Measurements from ENCODE around the gene EPN2. TPM values are rescaled to one million over a fixed set of nuclear protein-coding genes. Genes with fewer than 3 reads are reported as not detected.

EPN2 gene
- total and polyA plus RNA-seq, 3 donors from 2014 or later: 60.0 to 66.5 (median 61.1) TPM

- WGBS, 2 donors: 91 to 93% methylated on average over 9 of the region's 9 CpGs
- no peak for DNase-seq
- no peaks in the 10 kb centered on the region for H3K27me3 ChIP-seq
- intact Hi-C loops (cut with DNase I; ENCODE audit: low total_unique reads): no loop called here
- H3K27ac ChIP-seq: no peak overlapping the region
- no peaks in the 10 kb centered on the region for H3K9me3 ChIP-seq
- no peaks in the 10 kb centered on the region for H3K4me1 ChIP-seq
- no peak overlapping the region for H3K4me3 ChIP-seq
- no peaks in the 10 kb centered on the region for H3K36me3 ChIP-seq (ENCODE audit: low read depth, missing control alignments)
- TF ChIP-seq POLR2A (IDR thresholded peaks at IDR 0.05): no peak
- TF ChIP-seq, protein P1, sequence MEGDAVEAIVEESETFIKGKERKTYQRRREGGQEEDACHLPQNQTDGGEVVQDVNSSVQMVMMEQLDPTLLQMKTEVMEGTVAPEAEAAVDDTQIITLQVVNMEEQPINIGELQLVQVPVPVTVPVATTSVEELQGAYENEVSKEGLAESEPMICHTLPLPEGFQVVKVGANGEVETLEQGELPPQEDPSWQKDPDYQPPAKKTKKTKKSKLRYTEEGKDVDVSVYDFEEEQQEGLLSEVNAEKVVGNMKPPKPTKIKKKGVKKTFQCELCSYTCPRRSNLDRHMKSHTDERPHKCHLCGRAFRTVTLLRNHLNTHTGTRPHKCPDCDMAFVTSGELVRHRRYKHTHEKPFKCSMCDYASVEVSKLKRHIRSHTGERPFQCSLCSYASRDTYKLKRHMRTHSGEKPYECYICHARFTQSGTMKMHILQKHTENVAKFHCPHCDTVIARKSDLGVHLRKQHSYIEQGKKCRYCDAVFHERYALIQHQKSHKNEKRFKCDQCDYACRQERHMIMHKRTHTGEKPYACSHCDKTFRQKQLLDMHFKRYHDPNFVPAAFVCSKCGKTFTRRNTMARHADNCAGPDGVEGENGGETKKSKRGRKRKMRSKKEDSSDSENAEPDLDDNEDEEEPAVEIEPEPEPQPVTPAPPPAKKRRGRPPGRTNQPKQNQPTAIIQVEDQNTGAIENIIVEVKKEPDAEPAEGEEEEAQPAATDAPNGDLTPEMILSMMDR (IDR thresholded peaks at IDR 0.05): no peak
Measured at GRCh38 chr17:19372011-19372370, 134.8 kb downstream of the EPN2 start.

GRCh38 chr17:19372439-19372838, 135.3 kb downstream of the EPN2 start:
- Histone ChIP-seq H3K36me3 (ENCODE audit: low read depth, missing control alignments) (no peaks in the 10 kb centered on the region), H3K27ac (no peak overlapping the region), H3K4me1 (no peaks in the 10 kb centered on the region), H3K9me3 (no peaks in the 10 kb centered on the region), H3K4me3 (no peak overlapping the region), H3K27me3 (no peaks in the 10 kb centered on the region)
- TF ChIP-seq POLR2A (IDR thresholded peaks at IDR 0.05): no peak
- TF ChIP-seq, protein P1 (IDR thresholded peaks at IDR 0.05): no peak
- intact Hi-C loops (cut with DNase I; ENCODE audit: low total_unique reads): no loop called here
- DNase-seq: no peak
- WGBS, 2 donors: 87 to 92% methylated on average over 12 of the region's 12 CpGs

- Histone ChIP-seq H3K4me1 (no peaks in the 10 kb centered on the region), H3K4me3 (no peak overlapping the region), H3K27me3 (no peaks in the 10 kb centered on the region), H3K27ac (no peak overlapping the region), H3K36me3 (ENCODE audit: low read depth, missing control alignments) (no peaks in the 10 kb centered on the region), H3K9me3 (no peaks in the 10 kb centered on the region)
- no peak for TF ChIP-seq POLR2A (IDR thresholded peaks at IDR 0.05)
- TF ChIP-seq, protein P1 (IDR thresholded peaks at IDR 0.05): no peak
- DNase-seq: no peak
- intact Hi-C loops (cut with DNase I; ENCODE audit: low total_unique reads): no loop called here
- 85 to 89% methylated on average over 8 of the region's 8 CpGs for WGBS, 2 donors
Measured at GRCh38 chr17:19372866-19373504, 135.8 kb downstream of the EPN2 start.

GRCh38 chr17:19374136-19374535, 137.0 kb downstream of the EPN2 start:
- Histone ChIP-seq H3K36me3 (ENCODE audit: low read depth, missing control alignments) (no peaks in the 10 kb centered on the region), H3K4me1 (peaks cover 5% of the 10 kb centered on the region), H3K9me3 (no peaks in the 10 kb centered on the region), H3K27me3 (no peaks in the 10 kb centered on the region), H3K4me3 (no peak overlapping the region), H3K27ac (no peak overlapping the region)
- no peak for DNase-seq
- intact Hi-C loops (cut with DNase I; ENCODE audit: low total_unique reads): no loop called here
- no peak for TF ChIP-seq POLR2A (IDR thresholded peaks at IDR 0.05)
- TF ChIP-seq, protein P1 (IDR thresholded peaks at IDR 0.05): no peak
- 92% methylated on average over 5 of the region's 5 CpGs for WGBS, 2 donors

DNA sequence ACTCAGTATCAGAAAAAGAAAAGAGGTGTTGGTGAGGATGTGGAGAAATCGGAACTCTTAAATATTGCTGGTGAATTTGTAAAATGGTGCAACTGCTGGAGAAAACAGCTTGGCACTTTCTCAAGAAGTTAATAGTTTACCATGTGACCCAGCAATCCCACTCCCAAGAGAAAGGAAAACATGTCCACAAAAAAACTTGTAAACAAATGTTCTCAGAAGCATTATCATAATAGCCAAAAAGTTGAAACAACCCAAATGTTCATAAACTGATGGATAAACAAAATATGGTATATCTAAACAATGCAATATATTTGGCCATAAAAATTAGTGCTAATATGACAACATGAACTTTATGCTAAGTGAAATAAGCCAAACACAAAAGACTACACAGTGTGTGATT, 138.6 kb downstream of the EPN2 start:
- WGBS, 2 donors: 85 to 92% methylated on average over 1 of the region's 1 CpG
- no peak for DNase-seq

More for the DNA sequence above, 138.6 kb downstream of the EPN2 start:
- intact Hi-C loops (cut with DNase I; ENCODE audit: low total_unique reads): no loop called here
- Histone ChIP-seq H3K4me3 (no peak overlapping the region), H3K9me3 (no peaks in the 10 kb centered on the region), H3K27ac (no peak overlapping the region), H3K27me3 (no peaks in the 10 kb centered on the region), H3K4me1 (peaks cover 9% of the 10 kb centered on the region), H3K36me3 (ENCODE audit: low read depth, missing control alignments) (no peaks in the 10 kb centered on the region)
- TF ChIP-seq, protein P1 (IDR thresholded peaks at IDR 0.05): no peak
- TF ChIP-seq POLR2A (IDR thresholded peaks at IDR 0.05): no peak

Data from testis (tissue), 3 donors.